Spleen (tissue), 13 donors: ENCODE results near the gene STUM. TPM values are rescaled to one million over a fixed set of nuclear protein-coding genes. Genes with fewer than 3 reads are reported as not detected.
"Not testable (repeated sequence)": the region's sequence is repeated elsewhere in the genome, so short reads cannot be mapped to it uniquely, and the experiment has no call there.

Experiments used
- DNase-seq: peaks from one replicate; pipeline ENCODE4 v3.0.0-alpha.2; 2020
- H3K27ac ChIP-seq, 8 donors: fragments of 200-600 bp; sonication (generic) in 7 of 8; 1 replicate in 4 of 8; 2 replicates in 4 of 8; pipeline versions ENCODE4 v1.5.0 to v1.8.0; 2016 to 2021; ENCODE audit warnings: inconsistent platforms in 4 of 8, mild to moderate bottlenecking in 4 of 8, moderate library complexity in 1 of 8
- H3K27me3 ChIP-seq, 7 donors: fragments of 200-600 bp; sonication (generic) in 6 of 7; replicated peaks in 1 of 7; 1 replicate in 4 of 7; 2 replicates in 3 of 7; pipeline versions ENCODE4 v1.5.0 to v1.8.0; 2016 to 2021; ENCODE audit warnings: inconsistent platforms in 3 of 7, mild to moderate bottlenecking in 1 of 7
- H3K36me3 ChIP-seq, 6 donors: fragments of 200-600 bp; sonication (generic) in 5 of 6; 1 replicate in 4 of 6; 2 replicates in 2 of 6; pipeline versions ENCODE4 v1.5.0 to v1.8.0; 2016 to 2021; ENCODE audit warnings: inconsistent platforms in 2 of 6
- H3K4me1 ChIP-seq, 6 donors: fragments of 200-600 bp; sonication (generic) in 5 of 6; 1 replicate in 3 of 6; 2 replicates in 3 of 6; pipeline versions ENCODE4 v1.5.0 to v1.8.0; 2016 to 2021; ENCODE audit warnings: inconsistent platforms in 3 of 6
- H3K4me3 ChIP-seq, 8 donors: fragments of 200-600 bp; sonication (generic) in 7 of 8; 1 replicate in 4 of 8; 2 replicates in 4 of 8; pipeline versions ENCODE4 v1.5.0 to v1.8.0; 2016 to 2021; ENCODE audit warnings: inconsistent platforms in 4 of 8, mild to moderate bottlenecking in 4 of 8, moderate library complexity in 2 of 8
- H3K9me3 ChIP-seq, 8 donors: fragments of 200-600 bp; sonication (generic) in 7 of 8; 1 replicate in 4 of 8; 2 replicates in 4 of 8; pipeline versions ENCODE4 v1.5.0 to v1.8.0; 2016 to 2021; ENCODE audit warnings: inconsistent platforms in 4 of 8
- POLR2A ChIP-seq, 3 donors: fragments of 450-650 bp; IDR thresholded peaks; one replicate each; pipeline ENCODE4 v1.5.1; 2017; ENCODE audit warnings: antibody characterized with exemption in 3 of 3, mild to moderate bottlenecking in 1 of 3
- POLR2AphosphoS5 ChIP-seq, 3 donors: sonication (generic); formaldehyde crosslinking; IDR thresholded peaks; one replicate each; pipeline ENCODE4 v1.5.1; 2017; ENCODE audit warnings: antibody characterized with exemption in 3 of 3
- WGBS, 5 donors: extraction: QIAGEN DNeasy Blood & Tissue Kit in 3 of 5; methylation state at CpG; one replicate each; pipeline versions ENCODE4 v1.1.5 to v1.1.7; 2013 to 2018; 5-methylcytosine and 5-hydroxymethylcytosine counted together
- intact Hi-C: fragments of 100-400 bp; cut with DNase I; formaldehyde crosslinking; loops from one replicate; pipeline ENCODE4 v1.15.0; 2023; ENCODE audit warnings: low total_unique reads
- long read RNA-seq, 2 donors: transcript quantifications; one replicate each; lab custom pipeline, GENCODE V29; 2026
- polyA plus RNA-seq, 3 donors: library from polyadenylated mRNA; stranded (reverse); fragments of 200-250 nt; gene quantifications; one replicate each; pipeline ENCODE4 v1.2.1, GENCODE V29; 2013
- total RNA-seq, 7 donors: library from RNA; depleted of rRNA in 3 of 7; stranded (reverse); fragments of >200 nt in 3 of 7; fragmentation: NEBNext Ultra II Directional in 4 of 7; extraction: Animal tissue kit (Norgen Biotek cat#: 25700) in 4 of 7; gene quantifications; one replicate each; pipeline versions ENCODE4 v1.1.0 to v1.2.1, GENCODE V29; 2016 to 2021
- TF ChIP-seq, protein P1 (sequence below), 11 experiments: fragments of 200-600 bp in 7 of 11; fragments of 450-650 bp in 4 of 11; sonication (generic) in 4 of 11; IDR thresholded peaks in 8 of 11; conservative IDR thresholded peaks in 3 of 11; 1 replicate in 7 of 11; 2 replicates in 4 of 11; pipeline versions ENCODE4 v1.4.0 to v1.8.0; 2016 to 2021; ENCODE audit warnings: antibody characterized with exemption in 11 of 11, inconsistent platforms in 4 of 11, mild to moderate bottlenecking in 1 of 11
- donor health status: healthy with polysubstance abuse.
- donor health status: DM: no; HTN: no; CAD: no; lungs with moderate emphysema.
- donor health status: DM: no; HTN: no; CAD: no.
- donor health status: Bipolar disorder and iron deficiency.
- donor health status: healthy.
- donor health status: DM: no; HTN: no; CAD: no.
- donor health status: DM: yes; HTN: yes; CAD: no.

The STUM gene, protein sequence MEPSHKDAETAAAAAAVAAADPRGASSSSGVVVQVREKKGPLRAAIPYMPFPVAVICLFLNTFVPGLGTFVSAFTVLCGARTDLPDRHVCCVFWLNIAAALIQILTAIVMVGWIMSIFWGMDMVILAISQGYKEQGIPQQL
- total RNA-seq (1 to 10 TPM in 1 of 7 donors, under 1 TPM in 6; 0.22 to 2.8 (median 0.51) TPM), polyA plus RNA-seq (under 1 TPM; 0.11 to 0.53 (median 0.45) TPM)
- long read RNA-seq, donor 1, result 0 reads
- long read RNA-seq, donor 2, result 0 reads

DNA sequence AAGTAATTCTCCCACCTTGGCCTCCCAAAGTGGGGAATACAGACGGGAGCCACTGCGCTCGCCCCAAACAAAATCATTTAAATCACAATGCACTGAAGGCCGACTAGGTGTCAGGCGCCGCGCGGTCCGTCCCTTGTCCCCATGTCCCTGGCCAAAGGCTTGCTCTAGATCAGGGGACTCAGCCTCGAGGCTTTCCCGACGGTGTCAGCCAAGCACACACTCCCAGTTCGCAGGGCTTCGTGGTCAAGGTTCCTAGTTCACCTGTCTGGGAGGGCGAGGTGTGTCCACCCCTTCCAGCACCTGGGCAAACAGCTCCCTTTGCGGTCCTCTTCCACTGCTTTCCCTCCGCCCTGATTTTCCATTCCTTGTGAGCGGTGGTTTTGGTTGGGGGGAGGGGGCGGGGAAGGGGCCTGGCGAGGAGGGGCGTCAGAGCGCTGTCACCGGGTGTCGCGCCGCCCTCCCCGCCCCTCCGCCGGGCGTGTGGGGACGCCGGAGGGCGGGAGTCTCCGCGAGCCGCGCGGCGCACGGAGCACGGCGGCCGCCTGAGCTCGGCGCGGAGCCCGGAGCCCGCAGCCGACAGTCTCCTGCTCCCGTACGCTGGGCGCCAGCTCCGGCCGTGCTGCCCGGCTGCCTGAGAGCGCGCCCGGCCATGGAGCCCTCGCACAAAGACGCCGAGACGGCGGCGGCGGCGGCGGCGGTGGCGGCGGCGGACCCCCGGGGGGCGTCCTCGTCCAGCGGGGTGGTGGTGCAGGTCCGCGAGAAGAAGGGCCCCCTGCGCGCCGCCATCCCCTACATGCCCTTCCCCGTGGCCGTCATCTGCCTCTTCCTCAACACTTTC is at the start of gene STUM:
Gene STUM (plus strand): TSS at position 509 of the 838 bp plus-strand sequence. CDS start 141 bp downstream, at position 650.
- intact Hi-C loops, result no loop called here
- peaks cover 0 to 68% (median 30%) of the 10 kb centered on the region in 7 donors for H3K27me3 ChIP-seq
- H3K36me3 ChIP-seq, result no peaks in the 10 kb centered on the region
- peak within 1 kb of the TSS; percentile 8 to 75 (median 49) for H3K4me3 ChIP-seq
- no peak for TF ChIP-seq POLR2AphosphoS5 (IDR thresholded peaks at IDR 0.05)
- TF ChIP-seq, protein P1, sequence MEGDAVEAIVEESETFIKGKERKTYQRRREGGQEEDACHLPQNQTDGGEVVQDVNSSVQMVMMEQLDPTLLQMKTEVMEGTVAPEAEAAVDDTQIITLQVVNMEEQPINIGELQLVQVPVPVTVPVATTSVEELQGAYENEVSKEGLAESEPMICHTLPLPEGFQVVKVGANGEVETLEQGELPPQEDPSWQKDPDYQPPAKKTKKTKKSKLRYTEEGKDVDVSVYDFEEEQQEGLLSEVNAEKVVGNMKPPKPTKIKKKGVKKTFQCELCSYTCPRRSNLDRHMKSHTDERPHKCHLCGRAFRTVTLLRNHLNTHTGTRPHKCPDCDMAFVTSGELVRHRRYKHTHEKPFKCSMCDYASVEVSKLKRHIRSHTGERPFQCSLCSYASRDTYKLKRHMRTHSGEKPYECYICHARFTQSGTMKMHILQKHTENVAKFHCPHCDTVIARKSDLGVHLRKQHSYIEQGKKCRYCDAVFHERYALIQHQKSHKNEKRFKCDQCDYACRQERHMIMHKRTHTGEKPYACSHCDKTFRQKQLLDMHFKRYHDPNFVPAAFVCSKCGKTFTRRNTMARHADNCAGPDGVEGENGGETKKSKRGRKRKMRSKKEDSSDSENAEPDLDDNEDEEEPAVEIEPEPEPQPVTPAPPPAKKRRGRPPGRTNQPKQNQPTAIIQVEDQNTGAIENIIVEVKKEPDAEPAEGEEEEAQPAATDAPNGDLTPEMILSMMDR (IDR thresholded peaks at IDR 0.05 in 8 of 11, conservative IDR thresholded peaks at IDR 0.05 in 3 of 11), result no peak
- TF ChIP-seq POLR2A (IDR thresholded peaks at IDR 0.05), result no peak
- no peaks in the 10 kb centered on the region for H3K9me3 ChIP-seq
- peaks cover 14 to 42% (median 34%) of the 10 kb centered on the region in 6 donors for H3K4me1 ChIP-seq
- no peak within 1 kb of the TSS for H3K27ac ChIP-seq
- WGBS, 5 donors, result 1 to 3% (median 1%) methylated on average over 46 to 82 of the region's 82 CpGs
- DNase-seq, result no peak

DNA sequence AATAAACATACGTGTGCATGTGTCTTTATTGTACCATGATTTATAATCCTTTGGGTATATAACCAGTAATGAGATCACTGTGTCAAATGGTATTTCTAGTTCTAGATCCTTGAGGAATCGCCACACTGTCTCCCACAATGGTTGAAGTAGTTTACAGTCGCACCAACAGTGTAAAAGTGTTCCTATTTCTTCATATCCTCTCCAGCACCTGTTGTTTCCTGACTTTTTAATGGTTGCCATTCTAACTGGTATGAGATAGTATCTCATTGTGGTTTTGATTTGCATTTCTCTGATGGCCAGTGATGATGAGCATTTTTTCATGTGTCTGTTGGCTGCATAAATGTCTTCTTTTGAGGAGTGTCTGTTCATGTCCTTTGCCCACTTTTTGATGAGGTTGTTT is 48.9 kb upstream of the STUM start:
- H3K4me3 ChIP-seq, H3K36me3 ChIP-seq, DNase-seq, H3K4me1 ChIP-seq, H3K27me3 ChIP-seq, H3K9me3 ChIP-seq, intact Hi-C loops, H3K27ac ChIP-seq: not testable (repeated sequence)
- WGBS, 5 donors, result 74 to 92% (median 79%) methylated on average over 3 of the region's 3 CpGs

DNA sequence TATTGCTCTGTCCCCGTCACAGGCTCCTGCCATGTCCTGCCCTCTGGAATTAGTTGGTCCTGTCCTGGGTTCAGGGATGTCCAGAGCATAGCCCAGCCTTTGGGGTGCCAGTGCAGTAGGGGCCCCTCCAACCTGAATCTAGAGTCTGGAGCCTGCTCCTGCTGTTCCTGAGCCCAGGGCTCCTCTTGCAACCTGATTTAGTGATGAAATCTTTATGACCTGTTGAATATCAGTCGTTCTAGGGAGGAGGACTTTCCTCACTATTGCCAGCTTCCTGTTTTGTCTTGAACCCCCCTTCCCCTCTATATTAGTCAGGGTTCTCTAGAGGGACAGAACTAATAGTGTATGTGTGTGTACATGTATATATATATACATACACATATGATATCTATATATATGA is 42.5 kb upstream of the STUM start:
- TF ChIP-seq POLR2A (IDR thresholded peaks at IDR 0.05) (no peak), POLR2AphosphoS5 (IDR thresholded peaks at IDR 0.05) (no peak)
- TF ChIP-seq, protein P1 (IDR thresholded peaks at IDR 0.05 in 8 of 11, conservative IDR thresholded peaks at IDR 0.05 in 3 of 11), result no peak
- DNase-seq, result no peak

DNA sequence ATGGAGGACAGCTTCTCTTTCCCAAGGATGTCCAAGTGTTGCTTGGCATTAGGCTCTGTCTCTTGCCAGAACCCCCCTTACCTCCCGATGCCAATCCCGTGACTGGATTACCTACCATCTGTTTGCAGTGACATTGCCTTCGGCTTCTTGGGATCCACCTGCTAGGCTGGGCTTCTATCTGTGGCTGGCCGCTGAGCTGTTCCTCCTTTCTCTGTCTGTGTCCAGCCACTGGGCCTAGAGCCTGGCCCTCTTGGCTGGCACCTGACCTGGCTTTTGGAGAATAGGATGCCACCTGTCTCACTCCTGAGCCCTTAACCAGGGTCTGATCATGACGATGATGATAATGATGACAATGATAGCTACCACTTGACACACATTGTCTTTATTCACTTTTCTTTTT is 41.6 kb upstream of the STUM start:
- no peak for DNase-seq
- WGBS, 5 donors, result 90 to 98% (median 96%) methylated on average over 5 of the region's 5 CpGs
- Histone ChIP-seq H3K27ac (no peak overlapping the region), H3K9me3 (no peaks in the 10 kb centered on the region), H3K36me3 (no peaks in the 10 kb centered on the region), H3K4me3 (no peak overlapping the region), H3K4me1 (no peaks in the 10 kb centered on the region), H3K27me3 (peaks cover 0 to 22% (median 0%) of the 10 kb centered on the region in 7 donors)
- intact Hi-C loops, result no loop called here
- TF ChIP-seq, protein P1 (IDR thresholded peaks at IDR 0.05 in 8 of 11, conservative IDR thresholded peaks at IDR 0.05 in 3 of 11), result no peak
- no peak for TF ChIP-seq POLR2AphosphoS5 (IDR thresholded peaks at IDR 0.05)
- TF ChIP-seq POLR2A (IDR thresholded peaks at IDR 0.05), result no peak

More for the DNA sequence above, 42.5 kb upstream of the STUM start:
- Histone ChIP-seq H3K4me3 (no peak overlapping the region), H3K9me3 (no peaks in the 10 kb centered on the region), H3K27ac (no peak overlapping the region), H3K4me1 (no peaks in the 10 kb centered on the region), H3K27me3 (peaks cover 0 to 22% (median 0%) of the 10 kb centered on the region in 7 donors), H3K36me3 (no peaks in the 10 kb centered on the region)
- 56 to 69% (median 59%) methylated on average over 2 of the region's 2 CpGs for WGBS, 5 donors
- intact Hi-C loops, result no loop called here
